Measurements from ENCODE around the gene CNOT4.
A peak's percentile ranks its signal among the peaks of the same experiment; 100 is the strongest.
"Not testable (repeated sequence)": the region's sequence is repeated elsewhere in the genome, so short reads cannot be mapped to it uniquely, and the experiment has no call there.

Gene CNOT4

DNA sequence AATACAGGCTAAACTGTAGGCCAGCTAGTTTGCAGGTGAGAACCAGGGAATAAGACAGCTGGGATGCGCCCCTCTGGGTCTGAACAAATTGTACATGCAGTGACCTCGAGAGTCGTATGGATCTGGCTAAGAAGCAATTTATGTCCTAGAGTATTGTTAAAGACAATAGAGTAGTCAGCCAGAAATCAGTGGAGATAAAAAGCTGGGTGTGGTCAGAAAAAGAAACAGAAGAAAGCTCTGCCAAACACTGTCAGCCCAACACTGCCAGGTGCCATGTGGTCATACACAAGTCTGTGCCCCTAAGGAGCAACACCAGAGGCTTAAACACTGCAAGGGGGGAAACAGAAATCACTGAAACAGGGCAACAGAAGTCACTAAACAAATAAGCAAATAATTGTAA lies 62.2 kb downstream of the CNOT4 start:
- no peak for DNase-seq

- no peak for DNase-seq
These were observed 64.2 kb downstream of the CNOT4 start for GRCh38 chr7:135445690-135446089.

DNA sequence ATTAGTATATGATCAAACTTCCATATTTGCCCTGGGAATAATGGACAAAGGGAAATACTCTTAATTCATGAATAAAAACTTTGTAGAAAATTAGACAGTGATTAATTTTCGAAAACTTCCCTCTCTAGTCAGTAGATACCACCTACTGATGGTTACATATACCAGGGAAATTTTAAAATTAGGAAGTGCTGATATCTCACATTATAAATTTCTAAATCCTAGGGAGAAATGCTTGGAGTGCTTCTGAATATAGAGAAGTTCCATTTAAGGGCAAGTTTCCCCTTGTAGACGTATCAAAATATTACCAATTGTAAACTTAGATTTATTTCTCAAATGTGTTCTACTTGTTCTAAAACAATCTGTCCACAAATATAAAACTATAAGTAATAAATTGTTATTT lies 64.6 kb downstream of the CNOT4 start:
- DNase-seq = not testable (repeated sequence)

GRCh38 chr7:135441791-135442190 lies 68.1 kb downstream of the CNOT4 start:
- no peak for DNase-seq

GRCh38 chr7:135434047-135434446 lies 75.9 kb downstream of the CNOT4 start:
- DNase-seq = no peak

- no peak for DNase-seq
These were observed 79.3 kb downstream of the CNOT4 start for GRCh38 chr7:135430626-135431025.

DNA sequence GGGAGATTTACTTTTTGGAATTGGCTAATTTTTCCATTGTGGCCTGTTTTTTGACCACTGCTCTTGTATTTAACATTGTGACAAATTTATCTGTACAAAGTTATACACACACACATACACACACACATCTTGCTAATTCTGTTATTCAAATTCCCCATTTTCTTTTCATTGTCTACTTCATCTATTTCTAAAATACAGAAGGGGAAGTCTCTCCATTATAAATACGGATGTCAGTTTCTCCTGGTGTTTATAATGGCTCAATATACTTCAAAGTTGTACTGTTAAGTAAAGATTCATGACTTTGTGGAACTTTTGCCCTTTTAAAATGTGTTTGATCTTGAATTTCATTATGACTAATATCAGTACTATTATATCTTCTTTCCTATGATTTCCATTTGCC lies 81.0 kb downstream of the CNOT4 start:
- no peak for DNase-seq

DNA sequence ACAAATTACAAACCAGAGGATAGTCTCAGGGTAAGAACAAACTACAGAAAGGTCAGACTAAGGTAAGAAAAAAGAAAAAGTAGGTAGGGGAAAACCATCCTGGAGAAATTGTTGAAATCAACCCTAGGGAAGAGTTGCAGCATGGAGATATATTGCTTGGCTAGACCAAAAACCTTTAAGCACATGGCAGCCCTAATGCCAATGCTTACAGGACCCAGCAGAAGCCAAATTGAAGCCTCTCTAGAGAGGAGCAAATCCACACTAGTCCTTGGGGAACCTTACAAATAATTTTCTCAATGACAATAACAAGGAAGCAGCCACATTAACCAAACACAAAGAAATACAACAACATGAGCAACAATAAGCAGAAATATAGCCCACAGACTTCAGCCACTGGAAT lies 81.9 kb downstream of the CNOT4 start:
- DNase-seq = no peak

DNA sequence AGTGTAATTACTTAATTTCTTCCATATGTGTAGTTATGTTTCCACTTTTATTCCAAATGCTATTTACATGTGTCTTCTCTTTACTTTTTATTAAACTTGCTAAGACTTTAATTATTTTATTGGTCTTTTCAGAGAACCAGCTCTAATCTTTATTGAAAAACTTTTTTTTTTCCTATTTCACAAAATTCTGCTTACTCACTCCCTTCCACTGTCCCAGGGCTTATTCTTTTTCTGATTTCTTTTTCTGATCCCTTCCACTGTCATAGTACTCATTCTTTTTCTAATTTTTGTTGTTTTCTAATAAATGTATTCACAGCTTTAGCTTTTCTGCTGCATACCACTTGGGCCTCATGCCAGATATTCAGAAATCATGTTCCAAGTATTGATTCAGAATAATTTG lies 82.7 kb downstream of the CNOT4 start:
- DNase-seq = no peak

DNA sequence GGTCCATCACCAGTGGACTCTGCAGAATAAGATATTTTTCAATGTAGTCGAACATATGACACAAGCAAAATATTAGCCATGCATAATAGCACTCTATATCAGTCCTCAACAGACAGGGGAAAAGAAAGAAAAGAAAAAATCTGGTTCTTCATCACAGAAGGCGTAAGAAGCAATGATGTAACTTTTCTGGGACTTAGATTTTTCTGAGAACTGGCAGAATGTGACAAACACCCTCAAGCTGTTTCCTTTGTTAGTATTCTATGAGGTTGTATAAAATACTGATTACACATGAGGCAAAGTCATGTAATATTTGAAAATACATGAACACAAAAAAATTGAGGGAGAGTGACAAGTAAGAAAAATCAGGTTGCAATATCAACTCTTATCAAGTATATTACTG lies 84.9 kb downstream of the CNOT4 start:
- DNase-seq = no peak

DNA sequence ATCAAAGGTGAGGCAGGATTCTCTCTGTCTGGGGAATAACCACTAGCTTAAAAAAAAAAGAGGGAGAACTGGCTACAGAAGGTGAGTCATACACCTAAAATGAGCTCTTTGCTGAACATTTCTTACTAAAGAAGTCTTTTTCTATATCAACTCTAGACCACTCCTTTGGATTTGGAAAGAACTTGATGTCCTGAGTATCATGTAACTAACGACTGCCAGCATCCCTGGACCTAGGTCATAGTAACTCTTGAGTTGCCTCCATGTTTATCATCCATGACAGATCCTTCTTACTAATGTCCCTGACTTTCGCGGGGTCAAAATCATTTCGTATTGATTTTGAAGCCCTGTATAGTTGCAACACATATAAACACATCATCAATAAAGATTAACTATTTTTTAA lies 89.1 kb downstream of the CNOT4 start:
- DNase-seq = no peak

- no peak for DNase-seq
These were observed 93.5 kb downstream of the CNOT4 start for GRCh38 chr7:135416431-135416830.

GRCh38 chr7:135414850-135415439 lies 95.0 kb downstream of the CNOT4 start:
- DNase-seq = peak; percentile 64

DNA sequence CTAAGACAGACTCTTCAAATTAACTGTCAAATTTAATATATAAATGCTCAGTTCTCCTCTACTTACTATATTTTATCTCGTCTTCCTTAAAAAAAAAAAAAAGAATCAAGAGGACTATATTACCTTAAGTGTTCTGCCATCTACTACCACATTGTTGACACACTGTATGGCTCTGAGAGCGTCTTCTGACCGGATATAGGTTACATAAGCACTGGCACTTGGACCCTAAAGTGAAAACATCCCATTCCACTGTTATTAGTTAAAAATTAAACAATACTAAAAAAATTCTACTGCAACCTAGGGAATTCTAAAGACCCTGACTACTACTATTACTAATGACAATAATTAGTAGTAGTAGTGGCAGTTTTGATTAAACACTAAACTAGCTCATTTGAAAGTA lies 95.7 kb downstream of the CNOT4 start:
- no peak for DNase-seq

GRCh38 chr7:135411098-135411497 lies 98.8 kb downstream of the CNOT4 start:
- DNase-seq = no peak

DNA sequence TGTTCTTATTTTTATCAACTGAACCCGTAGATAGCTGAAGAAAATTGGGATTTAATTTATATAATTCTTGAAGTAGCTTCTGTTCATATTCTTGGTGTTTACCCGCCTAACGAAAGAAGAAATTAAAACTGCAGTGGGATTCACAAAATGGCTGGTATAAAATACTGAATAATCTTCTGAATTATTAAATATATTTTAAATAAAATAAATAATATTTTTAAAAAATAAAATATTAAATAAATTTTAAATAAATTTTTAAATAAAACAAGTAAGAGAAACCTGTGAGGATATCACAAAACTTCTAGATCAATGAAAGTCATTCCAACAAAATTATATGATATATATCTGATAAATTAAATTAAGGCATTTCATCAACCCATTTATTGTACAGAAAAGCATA lies 99.4 kb downstream of the CNOT4 start:
- no peak for DNase-seq

DNA sequence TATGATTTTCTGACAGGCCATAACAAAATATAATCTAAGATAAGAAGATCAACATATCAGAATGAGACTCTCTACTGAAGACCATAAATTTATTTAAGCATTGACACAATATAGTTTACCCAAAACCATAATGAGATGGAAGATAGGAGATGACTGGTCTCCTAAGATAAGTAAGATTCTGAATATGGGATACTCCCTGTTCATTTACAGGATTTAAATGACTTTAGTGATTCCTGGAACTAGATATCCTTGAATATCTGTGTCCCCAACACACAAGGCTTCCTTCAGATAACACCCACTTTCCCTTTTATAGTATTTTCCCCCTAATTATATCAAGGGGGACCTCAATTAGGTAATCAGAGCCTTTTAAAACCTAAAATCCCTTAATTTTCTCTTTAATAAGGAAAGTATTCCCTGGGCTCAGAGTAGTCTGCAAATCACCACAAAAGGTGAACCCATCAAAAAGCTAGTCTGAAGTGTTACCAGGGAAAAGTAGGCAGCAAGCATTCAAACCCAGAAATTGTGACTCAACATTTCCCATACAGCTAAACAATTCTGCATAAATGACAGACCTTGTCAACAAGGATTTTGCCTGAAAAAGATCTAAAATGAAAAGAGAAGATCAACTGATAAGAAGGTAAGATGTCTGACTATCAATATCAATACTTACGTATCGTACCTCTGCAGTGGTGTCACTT lies 99.9 kb downstream of the CNOT4 start:
- no peak for DNase-seq

GRCh38 chr7:135407884-135408283 lies 102.0 kb downstream of the CNOT4 start:
- no peak for DNase-seq

GRCh38 chr7:135406918-135407317 lies 103.0 kb downstream of the CNOT4 start:
- no peak for DNase-seq

GRCh38 chr7:135405969-135406368 lies 103.9 kb downstream of the CNOT4 start:
- no peak for DNase-seq

- no peak for DNase-seq
These were observed 106.6 kb downstream of the CNOT4 start for GRCh38 chr7:135403302-135403701.

DNA sequence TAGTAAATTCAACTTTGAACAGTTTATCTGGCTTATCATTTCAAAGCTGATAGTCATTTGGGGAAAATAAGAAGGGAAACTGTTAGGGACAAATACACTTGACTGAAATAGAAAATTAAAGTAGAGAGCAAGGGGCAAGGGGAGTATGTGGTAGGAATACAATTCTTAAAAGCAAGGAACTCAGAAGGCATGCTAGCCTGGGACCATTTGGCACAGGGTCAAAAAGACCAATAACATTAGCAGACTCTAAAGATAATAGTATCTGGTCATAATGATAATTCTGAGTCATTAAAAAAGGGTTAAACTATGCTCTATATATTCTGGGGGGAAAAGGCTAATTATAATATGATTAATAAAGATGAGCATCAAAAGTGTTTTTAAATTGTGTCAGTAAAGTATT lies 112.2 kb downstream of the CNOT4 start:
- DNase-seq = no peak

DNA sequence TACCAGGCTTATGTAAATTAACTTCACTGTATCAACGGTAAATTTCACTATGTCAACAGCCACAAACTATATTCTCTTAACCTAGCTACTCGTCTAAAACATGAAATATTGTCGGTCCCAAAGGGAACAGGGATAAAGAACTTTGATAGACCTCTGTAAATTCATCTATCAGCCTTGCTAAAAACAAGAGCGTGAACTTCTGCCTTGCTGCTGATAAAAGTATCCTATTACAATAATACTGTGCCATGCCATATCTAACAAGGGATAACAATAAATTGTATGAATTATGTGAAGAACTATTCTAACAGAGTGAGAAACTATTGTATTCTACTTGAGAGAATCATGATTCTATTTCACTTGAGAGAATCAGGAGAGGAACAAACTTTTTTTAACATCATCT lies 117.2 kb downstream of the CNOT4 start:
- DNase-seq = no peak

DNA sequence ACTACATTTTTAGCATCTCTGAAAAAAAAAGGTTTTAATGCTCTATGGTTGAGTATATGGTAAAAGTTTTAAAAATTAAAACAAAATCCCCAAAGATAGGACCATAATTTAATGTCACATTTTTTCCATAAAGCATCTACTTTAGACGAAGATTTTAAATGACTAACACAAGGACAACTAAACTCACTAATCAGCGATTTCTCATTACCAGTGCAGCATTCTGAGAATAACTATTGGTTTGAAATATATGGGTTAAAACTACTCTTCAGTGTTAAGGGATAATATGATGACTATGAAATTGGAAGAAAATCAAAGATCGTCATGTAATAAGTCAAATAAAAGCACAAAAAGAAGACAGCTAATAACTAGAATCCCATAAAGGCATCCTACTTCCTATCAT lies 118.4 kb downstream of the CNOT4 start:
- no peak for DNase-seq

DNA sequence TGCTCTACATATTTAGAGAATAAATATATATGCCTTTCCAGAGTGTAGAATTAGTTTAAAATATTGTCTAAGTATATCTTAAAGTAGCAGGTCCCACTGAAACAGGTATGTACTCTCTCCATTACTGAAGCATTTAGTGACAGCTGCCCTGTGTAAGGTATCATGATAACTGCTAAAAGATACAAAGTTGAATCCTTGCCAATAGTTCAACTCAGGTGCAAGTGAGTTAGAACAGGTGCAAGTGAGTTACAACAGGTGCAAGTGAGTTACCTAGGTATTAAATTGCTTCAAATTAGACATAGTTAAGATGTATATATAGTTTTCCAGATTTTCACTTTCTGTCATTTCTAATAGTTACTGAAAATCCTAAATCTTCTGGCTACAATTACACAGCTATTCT lies 119.1 kb downstream of the CNOT4 start:
- peak; percentile 57 for DNase-seq

Measured in RPMI8226 (cell line).